H9 (cell line): ENCODE data around the gene ZIC4. TPM values are rescaled to one million over a fixed set of nuclear protein-coding genes. Genes with fewer than 3 reads are reported as not detected.

ENCODE experiments used
- DNase-seq: peaks from one replicate; pipeline ENCODE4 v3.0.0-alpha.2; 2017
- H2AFZ ChIP-seq: one replicate; pipeline ENCODE4 v1.6.1; 2013; ENCODE audit warnings: mild to moderate bottlenecking, low read length, control low read depth, moderate library complexity
- H2AK5ac ChIP-seq: 2 replicates; pipeline ENCODE4 v1.6.1; 2013; ENCODE audit warnings: low read length, control low read depth, mixed read lengths; ENCODE audit not compliant: insufficient read length
- H2BK120ac ChIP-seq: one replicate; pipeline ENCODE4 v1.6.1; 2013; ENCODE audit warnings: low read depth, mild to moderate bottlenecking, low read length, control low read depth, inconsistent platforms; ENCODE audit not compliant: poor library complexity, severe bottlenecking
- H2BK12ac ChIP-seq: 2 replicates; pipeline ENCODE4 v1.6.1; 2013; ENCODE audit warnings: low read length, control low read depth, mixed read lengths, low read depth; ENCODE audit not compliant: insufficient read length
- H2BK15ac ChIP-seq: 2 replicates; pipeline ENCODE4 v1.6.1; 2013; ENCODE audit warnings: low read depth, low read length, control low read depth
- H2BK20ac ChIP-seq: one replicate; pipeline ENCODE4 v1.6.1; 2013; ENCODE audit warnings: low read depth, mild to moderate bottlenecking, low read length, control low read depth, inconsistent platforms; ENCODE audit not compliant: poor library complexity, severe bottlenecking
- H2BK5ac ChIP-seq: 2 replicates; pipeline ENCODE4 v1.6.1; 2013; ENCODE audit warnings: low read length, control low read depth, mixed read lengths; ENCODE audit not compliant: insufficient read length
- H3K14ac ChIP-seq: 2 replicates; pipeline ENCODE4 v1.6.1; 2013; ENCODE audit warnings: low read length, control low read depth; ENCODE audit not compliant: insufficient read depth
- H3K18ac ChIP-seq: 2 replicates; pipeline ENCODE4 v1.6.1; 2013; ENCODE audit warnings: low read depth, mild to moderate bottlenecking, mixed read lengths, low read length, control low read depth; ENCODE audit not compliant: insufficient read length
- H3K23ac ChIP-seq: 2 replicates; pipeline ENCODE4 v1.6.1; 2013; ENCODE audit warnings: low read length, control low read depth, mixed read lengths, low read depth; ENCODE audit not compliant: insufficient read length
- H3K23me2 ChIP-seq: 2 replicates; pipeline ENCODE4 v1.6.1; 2013; ENCODE audit warnings: low read depth, mild to moderate bottlenecking, mixed read lengths, low read length, control low read depth; ENCODE audit not compliant: insufficient read length, poor library complexity, severe bottlenecking
- H3K27ac ChIP-seq: 2 replicates; pipeline ENCODE4 v1.5.1; 2013; ENCODE audit warnings: low read length, control low read depth, mixed read lengths, low read depth; ENCODE audit not compliant: insufficient read length
- H3K27me3 ChIP-seq: 2 replicates; pipeline ENCODE4 v1.6.1; 2013; ENCODE audit warnings: low read length, control low read depth, inconsistent platforms; ENCODE audit not compliant: insufficient read depth
- H3K4ac ChIP-seq: 2 replicates; pipeline ENCODE4 v1.6.1; 2013; ENCODE audit warnings: low read depth, mild to moderate bottlenecking, control low read depth, inconsistent platforms, low read length, moderate library complexity
- H3K4me1 ChIP-seq: 2 replicates; pipeline ENCODE4 v1.6.1; 2013; ENCODE audit warnings: low read length, control low read depth, inconsistent platforms; ENCODE audit not compliant: insufficient read depth
- H3K4me2 ChIP-seq: 2 replicates; pipeline ENCODE4 v1.6.1; 2013; ENCODE audit warnings: low read length, control low read depth, mixed read lengths; ENCODE audit not compliant: insufficient read length, insufficient read depth
- H3K56ac ChIP-seq: 2 replicates; pipeline ENCODE4 v1.6.1; 2013; ENCODE audit warnings: low read depth, mild to moderate bottlenecking, mixed read lengths, low read length, control low read depth; ENCODE audit not compliant: insufficient read length
- H3K79me1 ChIP-seq: 2 replicates; pipeline ENCODE4 v1.6.1; 2013; ENCODE audit warnings: low read depth, mild to moderate bottlenecking, moderate library complexity, low read length, control low read depth, inconsistent platforms; ENCODE audit not compliant: insufficient read depth, poor library complexity, severe bottlenecking
- H3K79me2 ChIP-seq: 2 replicates; pipeline ENCODE4 v1.6.1; 2013; ENCODE audit warnings: low read length, control low read depth, inconsistent platforms; ENCODE audit not compliant: insufficient read depth
- H3K9ac ChIP-seq: 2 replicates; pipeline ENCODE4 v1.6.1; 2013; ENCODE audit warnings: low read length, control low read depth, mixed read lengths; ENCODE audit not compliant: insufficient read length; ENCODE audit errors: extremely low read depth
- H3K9me3 ChIP-seq: one replicate; pipeline ENCODE4 v1.6.1; 2013; ENCODE audit warnings: low read depth, low read length, inconsistent platforms; ENCODE audit not compliant: control insufficient read depth
- H3T11ph ChIP-seq: one replicate; pipeline ENCODE4 v1.6.1; 2013; ENCODE audit warnings: mild to moderate bottlenecking, low read length, control low read depth, inconsistent platforms
- H4K20me1 ChIP-seq: one replicate; pipeline ENCODE4 v1.6.1; 2013; ENCODE audit not compliant: control insufficient read depth, insufficient read length, insufficient read depth
- H4K5ac ChIP-seq: 2 replicates; pipeline ENCODE4 v1.6.1; 2013; ENCODE audit warnings: low read depth, mild to moderate bottlenecking, mixed read lengths, low read length, control low read depth; ENCODE audit not compliant: insufficient read length
- H4K8ac ChIP-seq: replicated peaks from 2 replicates; pipeline ENCODE4 v1.6.1; 2013; ENCODE audit warnings: low read length, control low read depth, mixed read lengths, low read depth; ENCODE audit not compliant: insufficient read length
- H4K91ac ChIP-seq: 2 replicates; pipeline ENCODE4 v1.6.1; 2013; ENCODE audit warnings: low read depth, mild to moderate bottlenecking, moderate library complexity, mixed read lengths, low read length, control low read depth; ENCODE audit not compliant: insufficient read length
- H3K27ac Mint-ChIP-seq, 3 experiments: 2 replicates in 2 of 3; 3 replicates in 1 of 3; pipeline ENCODE4 v1.8.0; 2020 to 2021; ENCODE audit warnings: mixed read lengths in 3 of 3, mild to moderate bottlenecking in 1 of 3, moderate library complexity in 1 of 3
- H3K27me3 Mint-ChIP-seq: 2 replicates; pipeline ENCODE4 v1.8.0; 2021; ENCODE audit warnings: low read depth, mild to moderate bottlenecking, moderate library complexity, mixed read lengths
- H3K36me3 Mint-ChIP-seq, 3 experiments: 2 replicates in 2 of 3; 3 replicates in 1 of 3; pipeline ENCODE4 v1.8.0; 2020 to 2021; ENCODE audit warnings: low read depth in 3 of 3, mixed read lengths in 3 of 3; ENCODE audit not compliant: insufficient read depth in 1 of 3
- H3K4me1 Mint-ChIP-seq, 2 experiments: 2 replicates each; pipeline ENCODE4 v1.8.0; 2020; ENCODE audit warnings: mixed read lengths in 2 of 2
- H3K4me3 Mint-ChIP-seq, 2 experiments: 2 replicates in 1 of 2; 3 replicates in 1 of 2; pipeline ENCODE4 v1.8.0; 2020 to 2021; ENCODE audit warnings: mild to moderate bottlenecking in 2 of 2, mixed read lengths in 2 of 2, moderate library complexity in 1 of 2
- H3K9me3 Mint-ChIP-seq, 2 experiments: 2 replicates in 1 of 2; 3 replicates in 1 of 2; pipeline ENCODE4 v1.8.0; 2020; ENCODE audit warnings: mild to moderate bottlenecking in 2 of 2, mixed read lengths in 2 of 2, moderate library complexity in 1 of 2
- CTCF ChIP-seq: fragments of 200-600 bp; sonication (generic); conservative IDR thresholded peaks from 3 replicates; pipeline ENCODE4 v1.8.0; 2021; ENCODE audit warnings: antibody characterized with exemption, mild to moderate bottlenecking
- WGBS: extraction: QIAGEN DNeasy Blood & Tissue Kit; methylation state at CpG from one replicate; pipeline ENCODE4 v1.1.7; 2013; ENCODE audit warnings: missing lambda C conversion rate, low lambda C conversion rate, mixed read lengths; ENCODE audit not compliant: insufficient read length; ENCODE audit errors: extremely low coverage; 5-methylcytosine and 5-hydroxymethylcytosine counted together
- total RNA-seq: library from RNA; stranded (reverse); gene quantifications from 2 replicates; pipeline ENCODE4 v1.2.1, GENCODE V29; 2021

ZIC4 gene
- total RNA-seq, 1 experiment from 2014 or later: not detected

- H3K79me2 ChIP-seq: no peaks in the 10 kb centered on the region
- peaks cover 81% of the 10 kb centered on the region for H3K27me3 ChIP-seq
- DNase-seq: no peak
Measured at GRCh38 chr3:147414390-147415138, 8.2 kb upstream of the ZIC4 start.

More at GRCh38 chr3:147414390-147415138, 8.2 kb upstream of the ZIC4 start:
- Histone ChIP-seq H3K4ac (no peak overlapping the region), H4K5ac (no peak overlapping the region), H2BK120ac (no peak overlapping the region), H3K23me2 (peaks cover 29% of the 10 kb centered on the region), H2AK5ac (no peak overlapping the region), H3K23ac (no peak overlapping the region), H3K27ac (no peak overlapping the region), H3K14ac (no peak overlapping the region), H4K91ac (no peak overlapping the region), H3K79me1 (no peaks in the 10 kb centered on the region), H3T11ph (no peak overlapping the region), H3K4me2 (no peak overlapping the region), H3K9me3 (no peaks in the 10 kb centered on the region), H3K56ac (no peak overlapping the region), H2BK15ac (no peak overlapping the region), H2AFZ (no peak overlapping the region), H2BK20ac (no peak overlapping the region), H2BK12ac (no peak overlapping the region), H3K4me1 (0 out of 2 replicates have a peak, but pooled peaks cover 3% of the 10 kb centered on the region), H4K20me1 (no peaks in the 10 kb centered on the region), H3K18ac (no peak overlapping the region), H2BK5ac (no peak overlapping the region), H4K8ac (no peak overlapping the region), H3K9ac (no peak overlapping the region)
- no CpG with 5 or more reads among the region's 18 CpGs for WGBS
- H3K36me3 Mint-ChIP-seq: no peaks in the 10 kb centered on the region; a peak in 1 of 7 replicates
- TF ChIP-seq CTCF: no peak
- no peak overlapping the region for H3K27ac Mint-ChIP-seq
- H3K4me1 Mint-ChIP-seq: peaks cover 17 to 58% of the 10 kb centered on the region in 2 experiments
- H3K4me3 Mint-ChIP-seq: peak overlapping the region in 1 of 2 experiments; percentile 10; a peak in 2 of 5 replicates
- no peaks in the 10 kb centered on the region; a peak in 2 of 5 replicates for H3K9me3 Mint-ChIP-seq
- peaks cover 99% of the 10 kb centered on the region for H3K27me3 Mint-ChIP-seq
